K562 (cell line): ENCODE data around the gene YIPF1. TPM values are rescaled to one million over a fixed set of nuclear protein-coding genes. Genes with fewer than 3 reads are reported as not detected.
A peak's percentile ranks its signal among the peaks of the same experiment; 100 is the strongest.

Experiments used
- ATAC-seq: fragments of 200-7000 bp; cut with Tn5 transposase; 3 replicates; pipeline ENCODE4 v1.9.1; 2020; ENCODE audit warnings: moderate library complexity
- BruUV-seq: library from RNA; stranded (reverse); fragments of 400-500 nt; replicated peaks from 2 replicates; lab custom pipeline; 2021; lab: Mats Ljungman, UMichigan
- CTCF ChIA-PET: fragments of 300-600 bp; formaldehyde crosslinking; extraction: SDS; loops from one replicate; lab custom pipeline; 2021; ENCODE audit warnings: low intra/inter-chr PET ratio; lab: Yijun Ruan, JAX
- POLR2A ChIA-PET: fragments of 300-600, 350-650 bp; sonication (Branson Sonifier 250); formaldehyde crosslinking; extraction: SDS; loops from one replicate; lab custom pipeline; 2021; ENCODE audit warnings: antibody characterized with exemption, inconsistent platforms; lab: Yijun Ruan, JAX
- DNase-seq, 4 experiments: peaks; one replicate each; pipeline versions ENCODE4 v3.0.0 to v3.0.0-alpha.2; 2011 to 2018; ENCODE audit warnings: low spot score in 3 of 4, mixed read lengths in 3 of 4; ENCODE audit errors: extremely low read depth in 1 of 4
- FAIRE-seq: peaks from 2 replicates; lab custom pipeline; 2011; peaks lifted over from hg19 to GRCh38; lab: Jason Lieb, UNC
- H2AFZ ChIP-seq: 2 replicates; pipeline ENCODE4 v1.6.0; 2011; ENCODE audit warnings: low read depth, low read length, control low read depth, inconsistent platforms
- H3K27ac ChIP-seq: fragments of 200-600 bp; 3 replicates; pipeline ENCODE4 v1.8.0; 2011; ENCODE audit warnings: low read depth, mild to moderate bottlenecking, control low read depth, inconsistent platforms, low read length, moderate library complexity, mixed read lengths; ENCODE audit errors: extremely low read depth
- H3K27me3 ChIP-seq, 2 experiments: fragments of 300-600 bp in 1 of 2; 2 replicates in 1 of 2; 3 replicates in 1 of 2; pipeline versions ENCODE4 v1.6.0 to v1.8.0; 2011; ENCODE audit warnings: inconsistent platforms in 2 of 2, low read length in 2 of 2, mild to moderate bottlenecking in 1 of 2, mixed read lengths in 1 of 2, moderate library complexity in 1 of 2; ENCODE audit not compliant: control insufficient read depth in 2 of 2, insufficient read depth in 2 of 2
- H3K36me3 ChIP-seq: fragments of 300-600 bp; 3 replicates; pipeline ENCODE4 v1.8.0; 2011; ENCODE audit warnings: mild to moderate bottlenecking, low read length, inconsistent platforms; ENCODE audit not compliant: control insufficient read depth, insufficient read depth
- H3K4me1 ChIP-seq, 2 experiments: fragments of 200-600 bp in 1 of 2; replicated peaks in 1 of 2; 2 replicates in 1 of 2; 3 replicates in 1 of 2; pipeline versions ENCODE4 v1.5.1 to v1.8.0; 2011; ENCODE audit warnings: inconsistent platforms in 2 of 2, low read length in 2 of 2, mild to moderate bottlenecking in 1 of 2, mixed read lengths in 1 of 2, moderate library complexity in 1 of 2; ENCODE audit not compliant: control insufficient read depth in 2 of 2, insufficient read depth in 2 of 2
- H3K4me2 ChIP-seq: 2 replicates; pipeline ENCODE4 v1.6.1; 2011; ENCODE audit warnings: low read length, control low read depth, inconsistent platforms, mixed read lengths; ENCODE audit not compliant: insufficient read depth
- H3K4me3 ChIP-seq: fragments of 200-600 bp; sonication (generic), shearing (Covaris generic); 2 replicates; pipeline ENCODE4 v1.5.1; 2016; ENCODE audit warnings: control low read depth, inconsistent platforms
- H3K79me2 ChIP-seq: fragments of 200-600 bp; 3 replicates; pipeline ENCODE4 v1.8.0; 2011; ENCODE audit warnings: low read length, inconsistent platforms; ENCODE audit not compliant: control insufficient read depth, insufficient read depth
- H3K9ac ChIP-seq, 2 experiments: 2 replicates each; pipeline versions ENCODE4 v1.6.0 to v1.6.1; 2011; ENCODE audit warnings: low read depth in 2 of 2, low read length in 2 of 2, control low read depth in 1 of 2, inconsistent platforms in 1 of 2, mild to moderate bottlenecking in 1 of 2, mixed read lengths in 1 of 2; ENCODE audit not compliant: insufficient read depth in 1 of 2
- H3K9me1 ChIP-seq: one replicate; pipeline ENCODE4 v1.6.0; 2011; ENCODE audit warnings: inconsistent platforms, mild to moderate bottlenecking, low read length, moderate library complexity; ENCODE audit not compliant: control insufficient read depth, insufficient read depth
- H3K9me3 ChIP-seq: replicated peaks from 2 replicates; pipeline ENCODE4 v1.5.1; 2011; ENCODE audit warnings: low read depth, low read length, inconsistent platforms; ENCODE audit not compliant: control insufficient read depth, insufficient read depth
- H4K20me1 ChIP-seq: replicated peaks from 2 replicates; pipeline ENCODE4 v1.6.1; 2011; ENCODE audit warnings: low read length, inconsistent platforms, mixed read lengths; ENCODE audit not compliant: control insufficient read depth, insufficient read depth
- BMI1 ChIP-seq: fragments of 150-350 bp; IDR thresholded peaks from 2 replicates; pipeline ENCODE4 v1.6.1; 2014; ENCODE audit warnings: low read length
- CBFB ChIP-seq: sonication (generic); formaldehyde crosslinking; IDR thresholded peaks from 2 replicates; pipeline ENCODE4 v1.4.0; 2020; ENCODE audit warnings: mild to moderate bottlenecking, missing genetic modification reagents
- CTCFL ChIP-seq: IDR thresholded peaks from 2 replicates; pipeline ENCODE4 v1.6.1; 2011; ENCODE audit warnings: borderline replicate concordance, low read depth, mild to moderate bottlenecking, moderate library complexity, low read length; ENCODE audit not compliant: insufficient read depth, poor library complexity, severe bottlenecking
- SAP30 ChIP-seq: fragments of 200-600 bp; sonication (generic); IDR thresholded peaks from 2 replicates; pipeline ENCODE4 v1.6.1; 2012; ENCODE audit warnings: borderline replicate concordance, low read depth, mild to moderate bottlenecking, moderate library complexity, low read length, control low read depth, inconsistent platforms; ENCODE audit not compliant: insufficient read depth, poor library complexity, severe bottlenecking
- ZNF263 ChIP-seq: sonication (generic); formaldehyde crosslinking; IDR thresholded peaks from 2 replicates; pipeline ENCODE4 v1.8.0; 2022; ENCODE audit warnings: mild to moderate bottlenecking, missing genetic modification reagents, borderline replicate concordance
- ZNF830 ChIP-seq: fragments of 250-450 bp; sonication (Bioruptor Pico); IDR thresholded peaks from 2 replicates; pipeline ENCODE4 v1.5.0; 2021; ENCODE audit warnings: mild to moderate bottlenecking
- WGBS: fragments of 100-300 bp; shearing (Covaris generic); methylation state at CpG from one replicate; pipeline ENCODE4 v1.1.6; 2016; ENCODE audit warnings: low coverage, mixed read lengths; ENCODE audit not compliant: insufficient coverage; ENCODE audit errors: missing lambda C conversion rate; 5-methylcytosine and 5-hydroxymethylcytosine counted together
- in situ Hi-C: fragments of 300-500 bp; cut with MboI; formaldehyde crosslinking; loops from 4 replicates; pipeline ENCODE4 v1.15.0; 2018; ENCODE audit warnings: inconsistent platforms, mixed read lengths
- intact Hi-C: fragments of 100-400 bp; cut with micrococcal nuclease; formaldehyde crosslinking; loops from 2 replicates; pipeline ENCODE4 v1.14.2; 2022
- polyA plus RNA-seq, 8 experiments: library from polyadenylated mRNA; depleted of rRNA in 4 of 8; stranded (reverse) in 5 of 8; unstranded in 3 of 8; fragments of >200 nt; fragmentation: Nextera tagmentation in 2 of 8; fragmentation: Illumina TruSeq in 1 of 8; extraction: Ambion mirVana in 2 of 8; extraction: Trizol in 1 of 8; gene quantifications; 2 replicates each; pipeline versions ENCODE4 v1.2.1 to v1.2.3, GENCODE V29; 2011 to 2014; ENCODE audit warnings: inconsistent platforms in 1 of 8, missing spikeins in 1 of 8
- total RNA-seq, 7 experiments: library from RNA; depleted of rRNA in 6 of 7; stranded (reverse); fragments of >200 nt in 6 of 7; fragmentation: Illumina TruSeq in 2 of 7; extraction: Trizol in 2 of 7; gene quantifications; 2 replicates each; pipeline versions ENCODE4 v1.2.1 to v1.2.3, GENCODE V29; 2011 to 2021; ENCODE audit warnings: low replicate concordance in 1 of 7
- TF ChIP-seq, protein P1 (sequence below), 2 experiments: fragments of 450-650 bp in 1 of 2; IDR thresholded peaks; 2 replicates each; pipeline ENCODE4 v1.6.1; 2011 to 2017; ENCODE audit warnings: low read depth in 2 of 2, antibody characterized with exemption in 1 of 2, borderline replicate concordance in 1 of 2, low read length in 1 of 2, mild to moderate bottlenecking in 1 of 2, mixed read lengths in 1 of 2; ENCODE audit not compliant: control insufficient read depth in 1 of 2

YIPF1 gene
- total and polyA plus RNA-seq, 9 of the 15 experiments (the other 6 are each of a cell fraction or from before 2014, with no cell fraction given) = 11.5 to 37.5 (median 19.2) TPM

- intact Hi-C loops = no loop called here
- TSS peak; percentile 77 for BruUV-seq
- Histone ChIP-seq H3K27ac (peak overlapping the region; percentile 97), H3K27me3 (no peaks in the 10 kb centered on the region), H4K20me1 (no peaks in the 10 kb centered on the region), H3K9me3 (no peaks in the 10 kb centered on the region), H3K4me2 (peak overlapping the region; percentile 100), H3K9me1 (no peaks in the 10 kb centered on the region), H3K4me1 (peaks cover 4 to 13% of the 10 kb centered on the region in 2 experiments; a peak in 3 of 5 replicates), H2AFZ (peak overlapping the region; percentile 99), H3K36me3 (peaks cover 30% of the 10 kb centered on the region), H3K9ac (peak overlapping the region; percentile 92 to 96), H3K4me3 (peak overlapping the region; percentile 90), H3K79me2 (peaks cover 57% of the 10 kb centered on the region)
- FAIRE-seq (no peak), ATAC-seq (peak; percentile 4), DNase-seq (no peak)
- WGBS = 0% methylated on average over 5 of the region's 5 CpGs
- in situ Hi-C loops = no loop called here
- POLR2A ChIA-PET = interaction anchor here (0.6 to 1.2 kb wide), 6 partner anchors 11 to 306 kb away, joined by 3 to 5 read pairs (median 3); no protein-coding TSS in a partner anchor
- CTCF ChIA-PET = no interaction called here
- no peak for TF ChIP-seq CBFB (CRISPR knock-in tag)
- no peak for TF ChIP-seq SAP30
- TF ChIP-seq, protein P1, sequence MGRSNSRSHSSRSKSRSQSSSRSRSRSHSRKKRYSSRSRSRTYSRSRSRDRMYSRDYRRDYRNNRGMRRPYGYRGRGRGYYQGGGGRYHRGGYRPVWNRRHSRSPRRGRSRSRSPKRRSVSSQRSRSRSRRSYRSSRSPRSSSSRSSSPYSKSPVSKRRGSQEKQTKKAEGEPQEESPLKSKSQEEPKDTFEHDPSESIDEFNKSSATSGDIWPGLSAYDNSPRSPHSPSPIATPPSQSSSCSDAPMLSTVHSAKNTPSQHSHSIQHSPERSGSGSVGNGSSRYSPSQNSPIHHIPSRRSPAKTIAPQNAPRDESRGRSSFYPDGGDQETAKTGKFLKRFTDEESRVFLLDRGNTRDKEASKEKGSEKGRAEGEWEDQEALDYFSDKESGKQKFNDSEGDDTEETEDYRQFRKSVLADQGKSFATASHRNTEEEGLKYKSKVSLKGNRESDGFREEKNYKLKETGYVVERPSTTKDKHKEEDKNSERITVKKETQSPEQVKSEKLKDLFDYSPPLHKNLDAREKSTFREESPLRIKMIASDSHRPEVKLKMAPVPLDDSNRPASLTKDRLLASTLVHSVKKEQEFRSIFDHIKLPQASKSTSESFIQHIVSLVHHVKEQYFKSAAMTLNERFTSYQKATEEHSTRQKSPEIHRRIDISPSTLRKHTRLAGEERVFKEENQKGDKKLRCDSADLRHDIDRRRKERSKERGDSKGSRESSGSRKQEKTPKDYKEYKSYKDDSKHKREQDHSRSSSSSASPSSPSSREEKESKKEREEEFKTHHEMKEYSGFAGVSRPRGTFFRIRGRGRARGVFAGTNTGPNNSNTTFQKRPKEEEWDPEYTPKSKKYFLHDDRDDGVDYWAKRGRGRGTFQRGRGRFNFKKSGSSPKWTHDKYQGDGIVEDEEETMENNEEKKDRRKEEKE (IDR thresholded peaks at IDR 0.05; ENCODE audit: borderline replicate concordance in 1 of 2, control insufficient read depth in 1 of 2, low read depth in 2 of 2, low read length in 1 of 2) = no peak
- no peak for TF ChIP-seq BMI1
- 0 out of 2 replicates have a peak, but pooled peaks have one; percentile 45 for TF ChIP-seq ZNF830
- no peak for TF ChIP-seq CTCFL
- 0 out of 2 replicates have a peak, but pooled peaks have one; percentile 19 for TF ChIP-seq ZNF263 (CRISPR knock-in tag)
Measured at GRCh38 chr1:53837646-53837923, 52.0 kb downstream of the YIPF1 start.
